ENCODE results near the gene EHHADH. TPM values are rescaled to one million over a fixed set of nuclear protein-coding genes. Genes with fewer than 3 reads are reported as not detected.

The EHHADH gene
- total RNA-seq, 1 donor from 2014 or later = 3.6 TPM

DNA sequence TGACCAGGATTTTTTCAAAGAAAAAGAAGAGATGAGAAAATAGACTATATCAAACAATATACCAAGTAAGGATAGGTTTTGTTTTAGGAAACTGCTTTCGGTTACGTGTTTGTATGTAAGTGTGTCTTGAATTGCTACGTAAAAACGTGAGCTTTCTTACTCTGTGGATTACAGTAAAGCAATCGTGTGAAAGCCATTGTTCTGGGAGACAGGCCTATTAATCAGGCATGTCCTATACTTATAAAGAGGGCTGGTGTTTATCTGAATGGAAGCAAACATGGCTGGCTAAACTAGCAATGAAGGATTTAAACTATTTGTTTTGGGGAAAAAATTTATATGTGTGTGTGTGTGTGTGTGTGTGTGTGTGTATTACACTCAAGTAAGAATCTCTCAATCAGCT is 2.6 kb downstream of the EHHADH start:
- H3K9me3 ChIP-seq (ENCODE audit: low read depth) = no peaks in the 10 kb centered on the region
- H2AFZ ChIP-seq (replicated peaks) = no peak overlapping the region
- no peak for DNase-seq (ENCODE audit: low spot score)
- H3K79me2 ChIP-seq (ENCODE audit: low read depth) = no peaks in the 10 kb centered on the region
- H4K20me1 ChIP-seq (ENCODE audit: low read depth) = no peaks in the 10 kb centered on the region
- no peak overlapping the region for H3K4me3 ChIP-seq
- peaks cover 6% of the 10 kb centered on the region for H3K9me3 Mint-ChIP-seq
- no peaks in the 10 kb centered on the region for H3K4me1 ChIP-seq
- no peaks in the 10 kb centered on the region for H3K36me3 Mint-ChIP-seq
- H3K4me2 ChIP-seq = no peak overlapping the region
- peaks cover 11% of the 10 kb centered on the region for H3K27me3 ChIP-seq
- TF ChIP-seq, protein P1, sequence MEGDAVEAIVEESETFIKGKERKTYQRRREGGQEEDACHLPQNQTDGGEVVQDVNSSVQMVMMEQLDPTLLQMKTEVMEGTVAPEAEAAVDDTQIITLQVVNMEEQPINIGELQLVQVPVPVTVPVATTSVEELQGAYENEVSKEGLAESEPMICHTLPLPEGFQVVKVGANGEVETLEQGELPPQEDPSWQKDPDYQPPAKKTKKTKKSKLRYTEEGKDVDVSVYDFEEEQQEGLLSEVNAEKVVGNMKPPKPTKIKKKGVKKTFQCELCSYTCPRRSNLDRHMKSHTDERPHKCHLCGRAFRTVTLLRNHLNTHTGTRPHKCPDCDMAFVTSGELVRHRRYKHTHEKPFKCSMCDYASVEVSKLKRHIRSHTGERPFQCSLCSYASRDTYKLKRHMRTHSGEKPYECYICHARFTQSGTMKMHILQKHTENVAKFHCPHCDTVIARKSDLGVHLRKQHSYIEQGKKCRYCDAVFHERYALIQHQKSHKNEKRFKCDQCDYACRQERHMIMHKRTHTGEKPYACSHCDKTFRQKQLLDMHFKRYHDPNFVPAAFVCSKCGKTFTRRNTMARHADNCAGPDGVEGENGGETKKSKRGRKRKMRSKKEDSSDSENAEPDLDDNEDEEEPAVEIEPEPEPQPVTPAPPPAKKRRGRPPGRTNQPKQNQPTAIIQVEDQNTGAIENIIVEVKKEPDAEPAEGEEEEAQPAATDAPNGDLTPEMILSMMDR (IDR thresholded peaks at IDR 0.05) = no peak
- no peak for TF ChIP-seq EZH2phosphoT487 (IDR thresholded peaks at IDR 0.05)
- TF ChIP-seq EZH2 (IDR thresholded peaks at IDR 0.05) = no peak
- H3K9ac ChIP-seq = no peak overlapping the region
- no peaks in the 10 kb centered on the region for H3K27me3 Mint-ChIP-seq (ENCODE audit: insufficient read depth, low read depth)
- H3K27ac ChIP-seq = no peak overlapping the region
- no peaks in the 10 kb centered on the region for H3K36me3 ChIP-seq
- no peaks in the 10 kb centered on the region for H3K4me1 Mint-ChIP-seq
- H3K4me3 Mint-ChIP-seq = no peak overlapping the region
- H3F3A ChIP-seq (ENCODE audit: low read depth) = no peaks in the 10 kb centered on the region
- H3K27ac Mint-ChIP-seq = no peak overlapping the region

GRCh38 chr3:185250653-185251052 is 3.2 kb downstream of the EHHADH start:
- Histone ChIP-seq H3K9ac (no peak overlapping the region), H3K79me2 (ENCODE audit: low read depth) (no peaks in the 10 kb centered on the region), H3K27ac (no peak overlapping the region), H4K20me1 (ENCODE audit: low read depth) (no peaks in the 10 kb centered on the region), H3K4me1 (no peaks in the 10 kb centered on the region), H3K9me3 (ENCODE audit: low read depth) (no peaks in the 10 kb centered on the region), H3K27me3 (peaks cover 11% of the 10 kb centered on the region), H3K36me3 (no peaks in the 10 kb centered on the region), H3F3A (ENCODE audit: low read depth) (no peaks in the 10 kb centered on the region), H3K4me2 (no peak overlapping the region), H2AFZ (replicated peaks) (no peak overlapping the region), H3K4me3 (no peak overlapping the region)
- Mint-ChIP-seq H3K9me3 (peaks cover 6% of the 10 kb centered on the region), H3K27me3 (ENCODE audit: insufficient read depth, low read depth) (no peaks in the 10 kb centered on the region), H3K36me3 (no peaks in the 10 kb centered on the region), H3K4me1 (no peaks in the 10 kb centered on the region), H3K4me3 (no peak overlapping the region), H3K27ac (no peak overlapping the region)
- TF ChIP-seq EZH2phosphoT487 (IDR thresholded peaks at IDR 0.05) = no peak
- TF ChIP-seq, protein P1 (IDR thresholded peaks at IDR 0.05) = no peak
- TF ChIP-seq EZH2 (IDR thresholded peaks at IDR 0.05) = no peak
- no peak for DNase-seq (ENCODE audit: low spot score)

DNA sequence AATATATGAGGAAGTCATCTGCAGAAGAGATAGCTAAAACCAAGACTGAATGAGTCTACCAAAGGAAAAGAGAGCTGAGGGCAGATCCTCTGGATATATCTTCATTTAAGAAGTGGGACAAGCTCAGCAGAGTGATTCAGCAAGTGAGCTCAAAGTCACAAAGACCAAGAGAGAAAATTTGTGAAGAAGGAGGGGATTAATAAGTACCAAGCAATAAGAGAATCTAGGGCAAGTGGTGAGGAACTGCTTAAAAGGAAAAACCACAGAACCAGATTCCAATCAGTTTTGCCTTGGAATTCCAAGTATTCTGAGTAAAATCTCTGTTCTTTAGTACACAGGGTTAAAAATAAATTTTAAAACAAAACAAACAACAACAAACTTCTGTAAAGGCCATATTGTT is 3.6 kb downstream of the EHHADH start:
- H3K27me3 ChIP-seq = peaks cover 11% of the 10 kb centered on the region
- no peaks in the 10 kb centered on the region for H3K4me1 Mint-ChIP-seq
- no peaks in the 10 kb centered on the region for H4K20me1 ChIP-seq (ENCODE audit: low read depth)
- no peak overlapping the region for H3K4me3 Mint-ChIP-seq
- no peak overlapping the region for H3K27ac Mint-ChIP-seq
- no peak for DNase-seq (ENCODE audit: low spot score)
- TF ChIP-seq EZH2 (IDR thresholded peaks at IDR 0.05) (no peak), EZH2phosphoT487 (IDR thresholded peaks at IDR 0.05) (no peak)
- TF ChIP-seq, protein P1 (IDR thresholded peaks at IDR 0.05) = no peak
- no peaks in the 10 kb centered on the region for H3K4me1 ChIP-seq
- no peaks in the 10 kb centered on the region for H3K79me2 ChIP-seq (ENCODE audit: low read depth)
- no peak overlapping the region for H3K4me3 ChIP-seq
- H3K9ac ChIP-seq = no peak overlapping the region
- H3K4me2 ChIP-seq = no peak overlapping the region
- no peaks in the 10 kb centered on the region for H3K9me3 ChIP-seq (ENCODE audit: low read depth)
- peaks cover 6% of the 10 kb centered on the region for H3K9me3 Mint-ChIP-seq
- H3K27me3 Mint-ChIP-seq (ENCODE audit: insufficient read depth, low read depth) = no peaks in the 10 kb centered on the region
- H3K36me3 ChIP-seq = no peaks in the 10 kb centered on the region
- H3F3A ChIP-seq (ENCODE audit: low read depth) = no peaks in the 10 kb centered on the region
- H2AFZ ChIP-seq (replicated peaks) = no peak overlapping the region
- no peaks in the 10 kb centered on the region for H3K36me3 Mint-ChIP-seq
- H3K27ac ChIP-seq = no peak overlapping the region
